HAP-1 (cell line): ENCODE data around the gene KLRK1.
A peak's percentile ranks its signal among the peaks of the same experiment; 100 is the strongest.
"Not testable (repeated sequence)": the region's sequence is repeated elsewhere in the genome, so short reads cannot be mapped to it uniquely, and the experiment has no call there.

ENCODE experiments used
- DNase-seq, 2 experiments: peaks; one replicate each; pipeline ENCODE4 v3.0.0-alpha.2; 2016 to 2020; ENCODE audit warnings: low spot score in 2 of 2
- H3K27me3 ChIP-seq: fragments of 250-450 bp; sonication (Bioruptor Pico); 2 replicates; pipeline ENCODE4 v1.5.1; 2020; ENCODE audit warnings: low read depth, mild to moderate bottlenecking, moderate library complexity
- H3K36me3 ChIP-seq: fragments of 250-450 bp; sonication (Bioruptor Pico); replicated peaks from 2 replicates; pipeline ENCODE4 v1.5.1; 2020; ENCODE audit warnings: mild to moderate bottlenecking
- H3K4me1 ChIP-seq: fragments of 250-450 bp; sonication (Bioruptor Pico); 2 replicates; pipeline ENCODE4 v1.5.1; 2020; ENCODE audit warnings: mild to moderate bottlenecking
- H3K4me3 ChIP-seq: fragments of 250-450 bp; sonication (Bioruptor Pico); 2 replicates; pipeline ENCODE4 v1.5.1; 2020; ENCODE audit warnings: mild to moderate bottlenecking, moderate library complexity
- H3K9me3 ChIP-seq: fragments of 250-450 bp; sonication (Bioruptor Pico); 2 replicates; pipeline ENCODE4 v1.5.1; 2020; ENCODE audit warnings: mild to moderate bottlenecking, moderate library complexity
- in situ Hi-C: fragments of 300-500 bp; cut with MboI; formaldehyde crosslinking; loops from 3 replicates; pipeline ENCODE4 v1.14.3; 2020; ENCODE audit warnings: low sequenced_read_pairs, inconsistent platforms, mixed read lengths

Gene KLRK1

GRCh38 chr12:10339053-10339840, 50.6 kb downstream of the KLRK1 start:
- Histone ChIP-seq H3K4me1 (peaks cover 2% of the 10 kb centered on the region; the same call in 1 of the 2 replicates), H3K27me3 (no peaks in the 10 kb centered on the region), H3K9me3 (no peaks in the 10 kb centered on the region), H3K36me3 (no peaks in the 10 kb centered on the region), H3K4me3 (no peak overlapping the region)
- no peak for DNase-seq
- in situ Hi-C loops: loop anchor here (25.0 kb wide), 1 partner anchor 223 kb away; no protein-coding TSS in a partner anchor

GRCh38 chr12:10338470-10338869, 51.4 kb downstream of the KLRK1 start:
- in situ Hi-C loops: loop anchor here (25.0 kb wide), 1 partner anchor 224 kb away; no protein-coding TSS in a partner anchor
- H3K36me3 ChIP-seq, DNase-seq, H3K4me1 ChIP-seq, H3K9me3 ChIP-seq, H3K27me3 ChIP-seq, H3K4me3 ChIP-seq: not testable (repeated sequence)

DNA sequence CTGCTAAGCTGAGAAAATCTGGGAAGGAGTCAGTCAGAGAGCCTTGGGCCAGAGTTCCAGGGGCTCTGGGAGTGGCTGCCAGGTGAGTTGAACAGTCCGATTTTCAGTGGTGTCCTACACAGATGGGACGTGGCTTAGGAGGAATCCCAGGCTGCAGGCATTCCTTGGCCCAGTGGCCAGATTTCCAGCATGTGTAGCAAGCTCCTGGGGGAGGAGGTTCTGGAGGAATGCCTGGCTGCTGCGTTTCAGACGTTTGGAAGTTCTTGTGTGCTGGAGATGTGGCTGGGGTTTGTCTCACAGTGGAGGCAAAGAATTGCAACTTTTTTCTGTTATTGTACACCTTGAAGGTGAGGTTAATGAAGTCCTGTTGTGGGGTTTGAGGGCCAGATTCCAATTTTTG, 53.6 kb downstream of the KLRK1 start:
- H3K9me3 ChIP-seq, H3K36me3 ChIP-seq, H3K27me3 ChIP-seq, H3K4me1 ChIP-seq, H3K4me3 ChIP-seq, DNase-seq: not testable (repeated sequence)
- in situ Hi-C loops: loop anchor here (25.0 kb wide), 1 partner anchor 226 kb away; no protein-coding TSS in a partner anchor

DNA sequence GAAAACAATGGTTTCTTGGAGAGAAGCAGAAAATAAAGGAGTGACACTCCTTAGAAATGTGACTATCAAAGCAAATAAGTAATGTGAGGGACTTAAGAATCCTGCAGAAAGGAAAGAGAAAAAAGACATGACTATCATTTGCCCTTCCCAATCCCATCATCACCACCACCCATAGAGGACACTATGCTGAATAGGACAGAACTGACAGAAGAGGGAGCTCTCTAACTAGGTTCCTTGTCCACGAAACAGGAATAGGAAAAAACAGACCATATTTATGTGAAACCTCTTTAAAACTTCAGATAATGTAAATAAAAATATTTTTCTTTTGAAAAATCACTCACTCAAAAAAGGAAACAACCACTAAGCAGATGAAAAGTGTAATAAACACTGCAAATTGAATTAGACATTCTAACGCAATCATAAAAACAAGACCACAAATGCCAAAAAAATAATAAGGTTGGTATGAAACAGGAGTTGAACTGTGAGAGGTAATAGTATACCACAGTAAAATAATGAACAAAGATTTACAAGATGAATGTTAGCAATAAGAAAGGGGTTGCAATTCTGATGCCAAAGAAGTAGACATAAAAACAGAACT, 58.1 kb downstream of the KLRK1 start:
- H3K4me1 ChIP-seq: no peaks in the 10 kb centered on the region
- in situ Hi-C loops: loop anchor here (25.0 kb wide), 1 partner anchor 231 kb away; no protein-coding TSS in a partner anchor
- DNase-seq: peak; percentile 12 to 45
- H3K36me3 ChIP-seq: no peaks in the 10 kb centered on the region
- H3K27me3 ChIP-seq: no peaks in the 10 kb centered on the region
- no peak overlapping the region for H3K4me3 ChIP-seq
- H3K9me3 ChIP-seq: no peaks in the 10 kb centered on the region

DNA sequence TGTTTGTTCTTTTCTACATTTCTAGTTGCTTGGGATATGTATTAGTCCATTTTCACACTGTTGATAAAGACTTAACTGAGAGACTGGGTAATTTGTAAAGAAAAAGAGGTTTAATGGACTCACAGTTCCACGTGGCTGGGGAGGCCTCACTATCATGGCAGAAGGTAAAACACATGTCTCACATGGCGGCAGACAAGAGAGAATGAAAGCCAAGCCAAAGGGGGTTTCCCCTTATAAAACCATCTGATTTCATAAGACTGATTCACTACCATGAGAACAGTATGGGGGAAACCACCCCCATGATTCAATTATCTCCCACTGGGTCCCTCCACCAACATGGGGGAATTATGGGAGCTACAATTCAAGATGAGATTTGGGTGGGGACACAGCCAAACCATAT, 61.1 kb downstream of the KLRK1 start:
- H3K27me3 ChIP-seq, H3K4me1 ChIP-seq, H3K36me3 ChIP-seq, H3K9me3 ChIP-seq, DNase-seq, H3K4me3 ChIP-seq: not testable (repeated sequence)
- in situ Hi-C loops: loop anchor here (25.0 kb wide), 1 partner anchor 234 kb away; no protein-coding TSS in a partner anchor
